CD8-positive, alpha-beta memory T cell (primary cell): ENCODE results near the gene PLIN1. TPM values are rescaled to one million over a fixed set of nuclear protein-coding genes. Genes with fewer than 3 reads are reported as not detected.

Experiments
- CTCF ChIA-PET: fragments of 350-600 bp; sonication (Branson Sonifier 250); formaldehyde crosslinking; loops from one replicate; lab custom pipeline; 2021; ENCODE audit warnings: antibody characterized with exemption; lab: Charles Lee
- POLR2A ChIA-PET: fragments of 350-600 bp; sonication (Branson Sonifier 250); formaldehyde crosslinking; loops from one replicate; lab custom pipeline; 2021; ENCODE audit warnings: antibody characterized with exemption; lab: Charles Lee
- DNase-seq, 5 donors: peaks; one replicate each; pipeline versions ENCODE4 v3.0.0 to v3.0.0-alpha.2; 2020 to 2022; ENCODE audit warnings: mixed read lengths in 1 of 5
- H3K27ac ChIP-seq: one replicate; pipeline ENCODE4 v1.7.0; 2013; ENCODE audit warnings: low read depth, mild to moderate bottlenecking, low read length, moderate library complexity
- H3K27me3 ChIP-seq: 2 replicates; pipeline ENCODE4 v1.7.0; 2013; ENCODE audit warnings: low read length, mild to moderate bottlenecking; ENCODE audit not compliant: insufficient read depth, poor library complexity, severe bottlenecking
- H3K36me3 ChIP-seq: 2 replicates; pipeline ENCODE4 v1.7.0; 2013; ENCODE audit warnings: mild to moderate bottlenecking, low read length, moderate library complexity; ENCODE audit not compliant: insufficient read depth
- H3K4me1 ChIP-seq: 2 replicates; pipeline ENCODE4 v1.7.0; 2013; ENCODE audit warnings: mild to moderate bottlenecking, low read length, moderate library complexity; ENCODE audit not compliant: insufficient read depth
- H3K4me3 ChIP-seq: 2 replicates; pipeline ENCODE4 v1.7.0; 2013; ENCODE audit warnings: mild to moderate bottlenecking, low read length
- H3K9me3 ChIP-seq: 2 replicates; pipeline ENCODE4 v1.7.0; 2013; ENCODE audit warnings: mild to moderate bottlenecking, low read length
- H3K27ac Mint-ChIP-seq, 8 donors: one replicate each; pipeline ENCODE4 v1.8.0; 2020 to 2021; ENCODE audit warnings: mixed read lengths in 8 of 8, mild to moderate bottlenecking in 6 of 8, inconsistent platforms in 3 of 8, moderate library complexity in 3 of 8
- H3K27me3 Mint-ChIP-seq, 2 donors: one replicate each; pipeline ENCODE4 v1.8.0; 2020 to 2021; ENCODE audit warnings: mixed read lengths in 2 of 2, mild to moderate bottlenecking in 1 of 2, moderate library complexity in 1 of 2
- H3K36me3 Mint-ChIP-seq, 3 donors: one replicate each; pipeline ENCODE4 v1.8.0; 2020 to 2021; ENCODE audit warnings: mixed read lengths in 3 of 3, inconsistent platforms in 1 of 3, mild to moderate bottlenecking in 1 of 3
- H3K4me1 Mint-ChIP-seq, 3 donors: one replicate each; pipeline ENCODE4 v1.8.0; 2020 to 2021; ENCODE audit warnings: mixed read lengths in 3 of 3, inconsistent platforms in 1 of 3, mild to moderate bottlenecking in 1 of 3
- H3K4me3 Mint-ChIP-seq, 7 donors: one replicate each; pipeline ENCODE4 v1.8.0; 2020 to 2021; ENCODE audit warnings: mixed read lengths in 7 of 7, mild to moderate bottlenecking in 6 of 7, moderate library complexity in 4 of 7, inconsistent platforms in 2 of 7
- H3K9me3 Mint-ChIP-seq, 5 donors: one replicate each; pipeline ENCODE4 v1.8.0; 2020 to 2022; ENCODE audit warnings: mixed read lengths in 5 of 5, mild to moderate bottlenecking in 3 of 5, moderate library complexity in 2 of 5, inconsistent platforms in 1 of 5
- polyA plus RNA-seq: library from polyadenylated mRNA; unstranded; fragments of 300-500 nt; fragmentation: Illumina TruSeq; gene quantifications from one replicate; pipeline ENCODE4 v1.2.3, GENCODE V29; 2021
- total RNA-seq, 2 experiments: library from RNA; stranded (reverse); gene quantifications; one replicate each; pipeline ENCODE4 v1.2.3, GENCODE V29; 2021

Gene PLIN1
- total and polyA plus RNA-seq, 3 experiments from 2014 or later: 0.35 to 0.50 TPM; not detected in 1

DNA sequence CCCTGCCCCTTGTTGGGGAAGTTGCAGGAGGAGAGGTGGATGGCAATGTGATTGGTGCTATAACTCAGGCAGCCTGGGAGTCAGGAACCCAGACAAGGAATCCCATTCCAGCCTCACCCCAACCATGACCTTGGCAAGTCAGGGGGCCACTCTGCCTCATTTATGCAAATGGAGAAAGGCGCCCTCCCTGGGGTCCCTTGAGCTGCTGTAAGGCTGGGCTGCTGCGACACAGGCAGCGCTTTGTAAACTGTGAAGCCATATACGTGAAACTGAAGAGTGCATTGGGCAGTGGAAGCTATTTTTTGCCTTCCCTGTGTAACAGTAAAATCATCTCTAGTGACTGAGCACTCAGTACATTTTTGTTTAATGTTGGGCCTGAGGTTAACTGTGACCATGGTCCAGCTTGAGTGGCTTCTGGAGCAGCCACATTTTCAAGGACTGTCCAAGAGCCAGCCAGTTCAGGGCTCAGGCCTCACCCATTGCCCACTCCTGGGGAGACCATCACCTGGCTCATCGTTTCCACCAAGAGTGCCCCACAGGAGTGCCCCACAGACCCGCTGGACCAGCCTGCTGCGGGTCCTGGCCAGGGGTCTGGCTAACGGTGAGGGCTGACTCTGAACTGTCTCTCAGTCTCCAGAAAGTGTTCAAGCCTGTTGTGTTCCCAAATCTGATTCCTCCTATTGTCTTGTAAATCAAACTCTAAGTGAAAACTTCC lies 51.8 kb downstream of the PLIN1 start:
- no peaks in the 10 kb centered on the region for H3K4me1 Mint-ChIP-seq
- ChIA-PET CTCF (no interaction called here), POLR2A (no interaction called here)
- no peaks in the 10 kb centered on the region for H3K27me3 Mint-ChIP-seq
- Histone ChIP-seq H3K36me3 (no peaks in the 10 kb centered on the region), H3K4me1 (no peaks in the 10 kb centered on the region), H3K27me3 (no peaks in the 10 kb centered on the region), H3K4me3 (no peak overlapping the region), H3K9me3 (no peaks in the 10 kb centered on the region), H3K27ac (no peak overlapping the region)
- H3K9me3 Mint-ChIP-seq: no peaks in the 10 kb centered on the region
- no peak for DNase-seq
- H3K27ac Mint-ChIP-seq: no peak overlapping the region
- no peaks in the 10 kb centered on the region for H3K36me3 Mint-ChIP-seq
- no peak overlapping the region for H3K4me3 Mint-ChIP-seq

DNA sequence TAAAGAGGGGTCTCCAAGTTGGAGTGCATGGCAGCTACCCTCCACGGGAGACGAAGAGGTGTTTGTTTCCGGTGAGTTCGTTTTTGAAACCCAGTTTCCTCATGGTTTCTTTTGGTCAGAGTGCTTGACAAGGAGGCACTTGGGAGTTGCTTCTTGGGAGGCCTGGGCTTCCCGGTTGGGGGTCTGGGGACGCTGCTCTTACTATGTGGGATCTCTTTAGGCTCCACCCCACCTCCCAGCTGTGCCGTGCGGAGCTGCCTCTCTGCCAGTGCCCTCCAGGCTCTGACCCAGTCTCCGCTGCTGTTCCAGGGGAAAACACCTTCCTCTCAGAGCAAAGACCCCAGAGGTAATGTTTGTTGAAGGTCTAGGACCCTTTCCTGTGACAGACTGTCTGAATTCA lies 53.5 kb downstream of the PLIN1 start:
- Mint-ChIP-seq H3K9me3 (no peaks in the 10 kb centered on the region), H3K4me1 (no peaks in the 10 kb centered on the region), H3K27ac (no peak overlapping the region), H3K4me3 (no peak overlapping the region), H3K36me3 (no peaks in the 10 kb centered on the region), H3K27me3 (no peaks in the 10 kb centered on the region)
- ChIA-PET POLR2A (no interaction called here), CTCF (no interaction called here)
- H3K27ac ChIP-seq: no peak overlapping the region
- no peaks in the 10 kb centered on the region for H3K9me3 ChIP-seq
- no peaks in the 10 kb centered on the region for H3K4me1 ChIP-seq
- H3K4me3 ChIP-seq: no peak overlapping the region
- no peaks in the 10 kb centered on the region for H3K27me3 ChIP-seq
- no peaks in the 10 kb centered on the region for H3K36me3 ChIP-seq
- DNase-seq: no peak

DNA sequence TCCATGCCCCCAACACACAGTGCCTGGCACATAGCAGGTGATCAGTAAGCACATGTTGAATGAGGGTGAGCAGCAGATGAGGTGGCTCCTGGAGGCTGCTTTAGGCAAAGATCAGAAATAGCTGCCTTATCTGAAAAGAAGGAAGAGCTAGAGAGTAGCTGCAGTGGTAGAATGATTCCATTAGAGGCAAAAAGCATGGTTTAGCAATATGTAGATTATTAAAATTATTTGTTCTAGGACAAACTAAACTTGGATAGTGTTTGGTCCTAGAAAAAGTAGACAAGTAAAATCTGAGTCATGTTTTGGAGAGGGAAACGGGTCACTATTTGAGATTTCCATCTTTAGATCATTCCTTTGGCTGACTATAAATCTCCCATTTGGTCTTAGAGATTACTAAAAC lies 56.0 kb downstream of the PLIN1 start:
- Histone ChIP-seq H3K9me3 (no peaks in the 10 kb centered on the region), H3K4me3 (no peak overlapping the region), H3K27me3 (no peaks in the 10 kb centered on the region), H3K27ac (no peak overlapping the region), H3K4me1 (no peaks in the 10 kb centered on the region), H3K36me3 (no peaks in the 10 kb centered on the region)
- Mint-ChIP-seq H3K4me3 (no peak overlapping the region), H3K4me1 (no peaks in the 10 kb centered on the region), H3K27ac (peak overlapping the region in 1 of 8 donors; percentile 12), H3K27me3 (no peaks in the 10 kb centered on the region), H3K9me3 (no peaks in the 10 kb centered on the region), H3K36me3 (no peaks in the 10 kb centered on the region)
- ChIA-PET POLR2A (no interaction called here), CTCF (no interaction called here)
- no peak for DNase-seq

DNA sequence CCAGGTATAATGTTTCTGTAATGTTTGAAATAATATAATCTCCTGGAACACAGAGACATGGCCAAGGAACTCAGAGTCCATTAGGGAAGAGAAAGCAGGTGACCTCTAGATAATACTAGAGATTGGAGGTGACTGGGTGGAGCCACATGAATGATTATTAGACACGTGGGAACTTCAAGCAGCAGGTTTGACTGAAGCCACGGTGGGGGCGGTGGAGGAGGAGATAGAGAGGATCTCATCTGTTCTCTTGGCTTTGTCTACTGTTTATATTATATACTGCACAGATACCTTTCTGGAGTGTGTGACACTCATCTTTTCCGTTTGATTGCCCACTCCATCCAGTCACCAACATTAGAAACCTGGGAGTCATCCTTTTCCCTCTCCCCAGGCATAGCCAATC lies 57.6 kb downstream of the PLIN1 start:
- H3K36me3 Mint-ChIP-seq: no peaks in the 10 kb centered on the region
- no peak overlapping the region for H3K4me3 Mint-ChIP-seq
- ChIA-PET CTCF (no interaction called here), POLR2A (no interaction called here)
- Histone ChIP-seq H3K36me3 (no peaks in the 10 kb centered on the region), H3K4me1 (no peaks in the 10 kb centered on the region), H3K9me3 (no peaks in the 10 kb centered on the region), H3K4me3 (no peak overlapping the region), H3K27me3 (no peaks in the 10 kb centered on the region), H3K27ac (no peak overlapping the region)
- H3K9me3 Mint-ChIP-seq: no peaks in the 10 kb centered on the region
- H3K4me1 Mint-ChIP-seq: no peaks in the 10 kb centered on the region
- no peaks in the 10 kb centered on the region for H3K27me3 Mint-ChIP-seq
- DNase-seq: no peak
- H3K27ac Mint-ChIP-seq: no peak overlapping the region

DNA sequence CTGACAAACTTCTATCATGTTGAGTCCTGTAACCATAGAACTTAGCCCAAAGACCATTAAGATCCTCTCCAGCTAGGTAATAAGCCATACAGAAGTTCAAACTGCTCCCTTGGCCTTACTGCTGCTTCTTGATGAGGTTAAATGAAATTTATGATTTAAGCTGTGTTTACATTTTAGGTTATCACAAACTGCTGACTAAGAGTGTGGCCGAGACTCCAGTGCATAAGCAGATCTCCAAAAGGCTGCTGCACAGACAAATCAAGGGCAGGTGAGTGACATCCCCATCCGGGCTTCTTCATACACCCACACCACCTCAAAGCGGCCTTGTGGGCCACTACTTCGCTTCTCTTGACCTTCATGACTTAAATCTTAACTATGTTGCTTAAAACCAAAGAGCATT lies 62.9 kb downstream of the PLIN1 start:
- Mint-ChIP-seq H3K36me3 (peaks cover 3 to 13% (median 4%) of the 10 kb centered on the region in 3 donors), H3K4me3 (no peak overlapping the region), H3K9me3 (peaks cover 19 to 26% (median 21%) of the 10 kb centered on the region in 5 donors), H3K27ac (no peak overlapping the region), H3K4me1 (no peaks in the 10 kb centered on the region), H3K27me3 (peaks cover 0 to 1% of the 10 kb centered on the region in 2 donors)
- ChIA-PET POLR2A (no interaction called here), CTCF (no interaction called here)
- no peaks in the 10 kb centered on the region for H3K4me1 ChIP-seq
- H3K9me3 ChIP-seq: no peaks in the 10 kb centered on the region
- H3K36me3 ChIP-seq: no peaks in the 10 kb centered on the region
- H3K4me3 ChIP-seq: no peak overlapping the region
- no peak overlapping the region for H3K27ac ChIP-seq
- DNase-seq: no peak
- no peaks in the 10 kb centered on the region for H3K27me3 ChIP-seq

DNA sequence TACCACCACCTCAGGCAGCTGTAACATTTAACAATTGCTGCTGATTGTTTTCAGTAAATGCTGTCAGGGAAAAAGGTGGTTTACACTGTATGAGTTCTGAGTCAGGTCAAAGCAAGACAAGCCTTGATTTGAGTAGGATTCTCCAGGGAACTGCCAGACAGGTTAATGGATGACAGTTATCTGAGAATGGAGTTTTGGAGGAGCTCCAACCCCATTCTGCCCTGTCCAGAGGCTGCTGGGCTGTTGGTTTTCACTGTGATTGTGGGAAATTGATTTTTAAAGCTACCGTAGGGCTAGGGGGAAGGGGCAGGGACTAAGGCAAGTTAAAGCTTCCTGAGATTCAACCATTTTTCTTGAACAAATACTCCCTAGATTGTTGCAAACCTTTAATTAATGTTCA lies 64.0 kb downstream of the PLIN1 start:
- ChIA-PET CTCF (no interaction called here), POLR2A (no interaction called here)
- peaks cover 19 to 26% (median 21%) of the 10 kb centered on the region in 5 donors for H3K9me3 Mint-ChIP-seq
- peaks cover 3 to 13% (median 4%) of the 10 kb centered on the region in 3 donors for H3K36me3 Mint-ChIP-seq
- H3K27ac ChIP-seq: no peak overlapping the region
- no peaks in the 10 kb centered on the region for H3K36me3 ChIP-seq
- no peaks in the 10 kb centered on the region for H3K4me1 ChIP-seq
- no peak overlapping the region for H3K4me3 ChIP-seq
- no peak for DNase-seq
- H3K27me3 ChIP-seq: no peaks in the 10 kb centered on the region
- H3K27ac Mint-ChIP-seq: no peak overlapping the region
- no peak overlapping the region for H3K4me3 Mint-ChIP-seq
- no peaks in the 10 kb centered on the region for H3K9me3 ChIP-seq
- H3K27me3 Mint-ChIP-seq: peaks cover 0 to 1% of the 10 kb centered on the region in 2 donors
- no peaks in the 10 kb centered on the region for H3K4me1 Mint-ChIP-seq

Other genes with a start within 250 kb of the PLIN1 start
- gene RHCG, start 182.8 kb downstream of the PLIN1 start, total RNA-seq: not detected
- not detected for gene RHCG, start 182.8 kb downstream of the PLIN1 start, polyA plus RNA-seq
- gene TICRR, start 103.9 kb downstream of the PLIN1 start, total RNA-seq: 10 to 100 TPM; 14.0 TPM
- not detected for gene TICRR, start 103.9 kb downstream of the PLIN1 start, polyA plus RNA-seq
- gene KIF7, start 23.9 kb downstream of the PLIN1 start, total RNA-seq: 1 to 10 TPM; 2.4 to 2.7 TPM
- gene KIF7, start 23.9 kb downstream of the PLIN1 start, polyA plus RNA-seq: not detected
- gene PEX11A, start 11.4 kb upstream of the PLIN1 start, total RNA-seq: 1 to 10 TPM; 2.9 to 3.5 TPM
- 2.8 TPM for gene PEX11A, start 11.4 kb upstream of the PLIN1 start, polyA plus RNA-seq
- gene WDR93, start 11.4 kb upstream of the PLIN1 start, total RNA-seq: not detected
- gene WDR93, start 11.4 kb upstream of the PLIN1 start, polyA plus RNA-seq: 0.08 TPM
- gene MESP1, start 71.9 kb upstream of the PLIN1 start, total RNA-seq: 1 to 10 TPM; 5.3 to 5.6 TPM
- 0.60 TPM for gene MESP1, start 71.9 kb upstream of the PLIN1 start, polyA plus RNA-seq
- gene MESP2, start 97.0 kb upstream of the PLIN1 start, total RNA-seq: not detected
- gene MESP2, start 97.0 kb upstream of the PLIN1 start, polyA plus RNA-seq: not detected
- under 1 TPM; 0.85 to 1.00 TPM for gene ANPEP, start 135.5 kb upstream of the PLIN1 start, total RNA-seq
- gene ANPEP, start 135.5 kb upstream of the PLIN1 start, polyA plus RNA-seq: not detected
- 10 to 100 TPM; 23.5 to 24.5 TPM for gene AP3S2, start 214.6 kb upstream of the PLIN1 start, total RNA-seq
- 35.8 TPM for gene AP3S2, start 214.6 kb upstream of the PLIN1 start, polyA plus RNA-seq
- gene ARPIN, start 233.6 kb upstream of the PLIN1 start, total RNA-seq: under 1 TPM; 0.02 TPM
- gene ARPIN, start 233.6 kb upstream of the PLIN1 start, polyA plus RNA-seq: not detected